CD4-positive, alpha-beta T cell treated with Interleukin-6 at 100 ng/mL for 8 hours (primary cell): ENCODE data around the gene LPP.
"Not testable (repeated sequence)": the region's sequence is repeated elsewhere in the genome, so short reads cannot be mapped to it uniquely, and the experiment has no call there.

ENCODE experiments used
- DNase-seq: peaks from one replicate; pipeline ENCODE4 v3.0.0-alpha.2; 2020; ENCODE audit warnings: mixed read lengths, low spot score

Gene LPP

DNA sequence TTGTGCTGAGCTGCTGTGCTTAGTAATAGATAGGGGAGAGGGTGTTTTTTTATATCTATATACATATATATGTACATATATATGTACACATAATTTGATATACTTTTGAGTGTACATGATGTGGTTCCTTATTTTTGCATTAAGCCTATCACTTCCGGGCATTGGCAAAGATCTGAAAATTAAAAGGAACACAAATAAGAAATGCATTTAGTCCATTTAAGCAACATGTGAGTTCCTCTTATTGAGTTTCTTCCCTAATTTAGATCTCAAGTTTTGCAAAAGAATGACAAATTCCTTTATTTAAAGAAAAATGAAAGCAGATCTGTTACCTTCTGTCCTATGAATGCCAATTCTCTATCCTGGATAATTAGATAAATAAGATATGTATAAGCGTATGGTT lies 435.1 kb downstream of the LPP start:
- no peak for DNase-seq

DNA sequence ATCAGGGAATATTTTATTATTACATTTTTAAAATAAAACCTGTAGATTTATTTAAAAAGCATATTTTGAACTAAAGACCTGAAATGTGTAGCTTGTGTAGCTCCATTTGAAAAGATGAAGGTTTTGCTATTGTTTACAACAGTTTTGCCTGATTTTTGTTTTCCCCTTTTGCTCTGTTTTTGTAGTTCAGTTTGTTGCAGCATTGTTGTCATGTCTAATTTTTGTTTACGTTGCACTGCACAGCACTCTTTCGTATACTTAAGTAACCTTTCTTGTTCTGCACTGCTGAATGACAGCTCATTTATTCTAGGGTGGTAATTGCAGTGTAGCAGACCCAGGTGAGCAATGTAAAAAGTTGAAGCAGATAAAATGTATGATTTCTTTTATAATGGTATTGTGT lies 435.8 kb downstream of the LPP start:
- DNase-seq: no peak

DNA sequence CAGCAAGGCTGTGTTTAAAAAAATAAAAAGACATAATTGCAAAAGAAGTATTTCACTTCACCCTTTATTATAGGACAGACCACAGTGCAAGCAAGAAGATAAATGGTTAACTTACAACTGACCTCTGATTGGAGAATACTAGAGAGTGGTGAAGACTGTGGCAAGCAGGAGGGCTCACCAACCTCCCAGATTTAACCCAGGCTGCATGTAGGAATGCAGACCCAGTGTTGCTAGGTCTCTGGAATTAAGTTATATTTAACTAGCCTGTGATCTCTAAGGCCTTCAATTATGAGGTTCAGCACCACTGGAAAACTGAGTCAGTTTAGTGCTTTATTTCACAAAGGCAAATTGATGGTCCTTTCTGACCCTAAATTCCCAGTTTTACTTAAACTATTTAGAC lies 436.6 kb downstream of the LPP start:
- no peak for DNase-seq

DNA sequence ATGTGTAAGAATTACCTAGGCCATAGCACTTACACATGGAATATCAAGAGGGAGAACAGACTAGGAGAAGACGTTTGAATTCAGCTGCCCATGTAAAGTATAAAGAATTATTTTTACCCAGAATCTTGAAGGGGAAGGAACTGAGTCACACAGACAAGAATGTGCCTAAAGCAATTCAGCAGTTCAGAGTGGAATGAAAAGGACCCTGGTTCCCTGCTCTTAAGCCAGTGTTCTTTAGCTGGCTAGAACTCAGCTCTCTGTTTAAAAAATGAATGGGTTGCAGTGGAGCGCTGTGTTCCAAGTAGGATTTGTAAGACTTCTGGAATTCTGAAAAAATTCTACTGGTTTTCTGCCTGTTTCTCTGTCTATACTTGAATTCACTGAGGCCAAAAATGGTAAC lies 440.2 kb downstream of the LPP start:
- no peak for DNase-seq

DNA sequence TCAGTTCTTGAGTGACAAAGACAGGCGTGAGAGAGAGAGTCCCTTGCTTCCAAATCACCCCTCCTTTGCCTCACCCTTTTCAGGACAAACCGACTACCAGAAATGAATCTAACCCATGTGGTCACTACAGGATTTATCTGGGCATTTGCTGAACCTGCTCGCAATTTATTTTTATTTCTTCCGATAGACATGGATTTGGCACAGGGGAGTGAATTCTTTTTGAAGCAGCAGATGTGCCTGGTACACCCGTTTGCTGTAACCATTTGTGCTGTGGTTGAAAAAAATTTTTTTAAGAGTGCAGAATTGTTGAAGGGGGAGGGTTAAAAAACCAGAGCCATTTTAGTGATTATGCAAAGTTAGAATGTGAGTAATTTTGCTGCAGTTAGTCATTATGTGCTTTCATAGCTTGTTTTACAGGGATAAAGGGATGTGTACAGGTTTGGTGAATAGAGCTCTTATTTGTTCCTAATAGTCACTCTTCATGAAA lies 442.0 kb downstream of the LPP start:
- DNase-seq: no peak

DNA sequence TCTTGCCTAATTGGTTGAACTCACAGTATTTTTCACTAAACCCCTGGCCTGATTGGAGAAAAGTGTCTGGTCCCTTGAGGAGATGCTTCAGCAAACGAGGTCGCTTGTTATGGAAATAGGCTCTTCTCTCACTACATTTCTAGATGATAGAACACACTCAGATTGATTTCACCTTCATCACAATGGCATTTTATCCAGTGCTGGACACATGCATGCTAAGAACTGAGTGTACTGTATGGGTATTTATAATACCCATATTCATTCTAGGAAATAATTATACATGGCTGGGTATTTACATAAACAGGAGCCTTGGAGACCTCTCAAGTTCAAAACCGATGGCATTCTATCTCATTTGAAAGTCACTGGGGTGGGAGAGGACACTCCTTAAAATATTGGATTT lies 444.9 kb downstream of the LPP start:
- DNase-seq: no peak

DNA sequence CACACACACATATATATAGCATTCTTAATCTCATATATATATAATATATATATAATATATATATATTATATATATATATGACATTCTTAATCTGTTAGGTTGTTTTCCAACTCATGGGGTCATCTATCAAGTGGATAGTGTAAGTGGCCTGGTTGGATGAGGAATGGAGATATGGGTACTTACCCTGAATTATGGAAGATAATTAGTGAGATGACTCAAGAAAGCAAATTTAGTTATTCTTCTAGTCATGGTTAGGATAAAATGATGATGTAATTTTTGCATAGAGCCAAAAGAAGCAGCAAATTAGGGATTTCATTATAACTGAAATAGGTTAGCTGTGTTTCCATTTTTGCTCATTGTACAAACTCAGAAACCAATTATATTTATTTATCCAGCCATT lies 448.2 kb downstream of the LPP start:
- no peak for DNase-seq

DNA sequence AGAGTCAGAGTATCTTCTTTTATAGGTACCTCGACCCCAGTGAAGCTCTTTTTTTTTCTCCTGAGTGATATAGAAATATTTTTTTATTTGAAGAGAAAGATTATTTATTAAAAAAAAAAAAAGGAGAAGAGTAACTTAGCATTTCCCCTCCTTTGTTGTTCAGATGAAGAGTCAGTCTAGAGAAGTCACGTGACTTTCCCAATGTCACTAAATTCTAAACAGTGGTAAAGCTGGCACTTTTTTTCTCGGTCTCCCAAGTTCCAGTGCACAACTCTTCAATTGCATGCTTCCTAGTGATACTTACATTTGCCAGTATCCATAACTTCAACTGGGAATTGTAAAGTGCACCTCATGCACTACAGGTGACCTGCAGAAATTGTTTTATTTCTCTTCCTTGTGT lies 448.7 kb downstream of the LPP start:
- DNase-seq: no peak

DNA sequence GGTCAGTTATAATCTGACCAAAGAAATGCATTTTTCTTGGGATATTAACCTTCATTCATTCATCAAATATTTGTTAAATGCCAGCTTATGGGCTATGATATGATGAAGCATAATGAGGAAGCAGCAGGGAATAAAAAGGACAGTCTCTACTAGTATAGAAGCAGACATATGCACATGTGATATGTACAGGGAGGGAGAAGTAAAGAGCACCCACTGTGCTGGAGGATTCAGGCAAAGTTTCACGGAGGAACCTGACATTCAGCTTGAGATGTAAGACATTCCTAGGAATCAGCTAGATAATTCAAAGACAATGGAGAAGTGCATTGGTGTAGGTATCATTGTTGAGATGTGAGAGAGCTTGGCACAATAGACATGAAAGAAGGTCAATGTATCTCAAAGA lies 450.7 kb downstream of the LPP start:
- no peak for DNase-seq

DNA sequence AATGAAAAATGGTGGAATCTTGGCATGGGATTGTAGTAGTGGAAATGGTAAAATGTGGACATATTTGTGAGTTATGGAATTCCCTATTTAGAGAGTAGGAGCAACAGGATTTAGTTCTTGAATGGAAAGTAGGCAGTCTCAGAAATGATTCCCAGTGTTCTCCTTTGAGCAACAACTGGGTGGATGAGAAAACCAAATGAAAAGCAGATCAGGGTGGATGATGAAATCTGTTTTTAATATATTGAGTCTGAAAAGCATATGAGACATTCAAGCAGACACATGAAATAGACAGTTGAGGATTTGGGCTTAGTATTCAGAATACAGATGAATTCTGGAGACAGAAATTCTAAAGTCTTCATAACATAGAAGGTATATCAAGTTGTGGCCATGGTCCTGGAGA lies 451.3 kb downstream of the LPP start:
- DNase-seq: no peak

DNA sequence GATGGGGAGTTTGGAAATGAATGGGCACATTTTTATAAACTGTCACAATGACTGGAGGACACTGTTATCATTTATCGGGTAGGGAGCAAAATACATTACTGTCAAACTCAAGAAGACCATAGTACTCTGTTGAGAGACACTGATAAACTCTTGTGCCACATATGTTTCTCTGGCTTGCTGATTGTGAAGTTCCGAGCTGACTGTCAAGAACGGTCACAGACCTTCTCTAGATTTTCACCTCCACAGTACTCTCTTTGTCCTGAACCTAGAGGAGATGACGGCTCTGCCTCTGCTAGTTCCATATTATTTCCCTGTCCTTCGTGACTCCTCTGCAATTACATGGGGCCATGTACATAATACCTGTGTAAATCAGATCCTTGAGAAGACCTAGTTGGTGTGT lies 451.9 kb downstream of the LPP start:
- no peak for DNase-seq

DNA sequence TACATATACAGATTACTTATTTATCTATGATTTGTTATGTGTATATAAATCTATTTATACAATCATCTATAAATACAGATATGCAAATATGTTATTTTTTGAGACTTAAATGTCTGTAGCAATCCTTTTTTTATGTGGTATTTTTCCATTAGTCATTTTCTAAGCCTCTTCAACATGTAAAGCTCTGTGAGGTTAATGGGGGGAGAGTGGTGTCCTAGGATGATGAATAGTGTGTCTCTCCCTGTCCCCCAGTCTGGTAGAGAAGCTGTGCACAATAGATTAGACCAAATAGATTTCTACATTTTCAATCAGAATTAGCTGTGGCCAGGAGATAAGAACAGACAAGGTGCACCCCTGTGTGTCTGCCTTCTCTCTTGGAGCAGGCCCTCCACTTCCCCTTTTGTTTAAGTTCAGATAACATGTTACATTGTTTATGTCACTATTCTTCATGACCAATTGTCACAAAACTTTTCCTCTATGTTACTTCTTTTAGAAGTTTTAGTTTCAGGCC lies 453.9 kb downstream of the LPP start:
- no peak for DNase-seq

DNA sequence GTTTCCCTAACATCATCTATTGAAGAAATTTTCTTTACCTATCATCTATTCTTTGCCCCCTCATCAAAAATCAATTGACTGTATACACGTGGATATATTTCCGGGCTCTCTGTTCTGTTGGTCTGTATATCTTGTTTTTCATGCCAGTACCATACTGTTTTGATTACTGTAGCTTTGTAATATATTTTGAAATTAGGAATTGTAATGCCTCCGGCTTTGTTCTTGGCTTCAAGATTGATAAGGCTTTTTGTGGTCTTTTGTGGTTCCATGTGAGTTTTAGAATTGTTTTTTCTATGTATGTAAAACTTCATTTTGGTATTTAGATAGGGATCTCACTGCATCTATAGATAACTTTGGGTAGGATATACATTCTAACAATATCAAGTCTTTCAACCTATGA lies 454.4 kb downstream of the LPP start:
- DNase-seq: no peak

DNA sequence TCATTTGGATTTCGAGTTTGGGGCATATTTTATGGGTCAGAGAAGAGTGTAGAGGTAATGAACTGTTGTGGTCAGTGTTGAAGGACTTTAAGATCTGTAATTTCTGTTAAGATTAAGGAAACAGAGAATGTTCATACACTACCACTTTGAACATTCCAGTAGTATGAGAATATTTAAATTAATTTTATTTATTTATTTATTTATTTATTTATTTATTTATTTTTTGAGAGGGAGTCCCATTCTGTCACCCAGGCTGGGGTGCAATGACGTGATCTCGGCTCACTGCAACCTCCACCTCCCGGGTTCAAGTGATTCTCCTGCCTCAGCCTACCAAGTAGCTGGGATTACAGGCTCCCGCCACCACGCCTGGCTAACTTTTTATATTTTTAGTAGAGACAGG lies 459.8 kb downstream of the LPP start:
- DNase-seq: not testable (repeated sequence)

DNA sequence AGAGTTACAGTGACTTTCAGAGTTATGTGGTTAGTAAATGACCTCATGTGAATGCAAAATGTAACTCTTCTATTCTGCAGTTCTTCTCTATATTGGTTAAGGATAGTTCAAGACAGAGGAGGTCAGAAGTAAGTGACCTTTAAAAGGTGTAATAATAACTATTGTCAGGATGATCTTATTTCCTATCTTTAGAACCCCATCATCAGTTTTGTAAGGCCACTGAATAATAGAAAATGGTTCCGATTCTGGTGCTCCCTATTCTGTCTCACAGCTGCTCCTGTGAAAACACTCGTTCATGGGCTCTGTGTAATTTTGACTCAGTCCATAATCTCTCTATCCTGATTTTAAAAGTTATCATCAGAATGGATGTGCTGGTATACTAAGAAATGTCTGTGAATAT lies 463.3 kb downstream of the LPP start:
- DNase-seq: no peak

DNA sequence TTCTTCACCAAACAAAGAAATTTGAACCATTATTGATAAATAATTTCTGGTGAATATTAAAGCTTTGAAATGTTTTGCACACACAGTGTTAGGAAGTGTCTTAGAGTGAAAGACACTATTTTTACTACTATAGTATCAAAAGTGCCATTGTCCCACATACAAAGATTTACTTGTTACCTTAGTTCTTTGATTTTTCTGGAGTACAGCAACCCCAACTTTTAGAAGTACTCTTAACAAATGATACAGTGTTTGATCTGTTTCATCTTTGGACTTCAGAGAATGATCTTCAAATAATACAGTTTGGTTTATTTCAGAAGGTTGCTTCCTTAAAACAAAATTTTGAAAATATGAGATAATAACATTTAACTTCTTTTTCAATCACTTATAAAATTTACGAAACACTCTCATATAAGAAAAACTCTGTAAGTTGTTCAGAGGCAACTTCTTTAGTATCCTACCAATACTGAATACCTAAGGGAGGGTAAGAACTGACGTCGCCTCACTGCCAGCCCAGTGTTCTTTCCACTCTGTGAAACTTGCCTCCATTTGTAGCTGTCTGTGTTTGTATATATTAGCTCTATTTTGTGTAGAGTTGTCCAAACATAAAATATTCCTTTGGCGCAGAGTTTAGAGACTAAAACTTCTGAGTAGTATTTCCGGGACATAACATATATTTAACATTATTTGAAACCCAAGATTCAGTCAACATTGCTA lies 464.2 kb downstream of the LPP start:
- no peak for DNase-seq

DNA sequence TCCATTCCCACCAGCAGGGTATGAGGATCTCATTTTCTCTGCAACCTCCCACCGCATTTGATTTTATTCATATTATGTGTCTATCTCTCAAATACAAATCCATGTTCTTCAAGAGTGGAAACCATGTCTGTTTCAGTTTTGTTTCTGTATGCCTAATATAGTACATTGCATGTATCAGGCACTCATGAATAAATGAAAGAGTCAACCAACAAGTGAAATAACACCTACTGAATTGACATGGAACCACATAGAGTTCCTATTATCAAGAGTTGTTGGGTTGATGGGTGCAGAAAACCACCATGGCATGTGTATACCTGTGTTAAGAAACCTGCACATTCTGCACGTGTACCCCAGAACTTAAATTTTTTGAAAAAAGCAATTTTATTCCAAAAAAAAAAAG lies 466.8 kb downstream of the LPP start:
- no peak for DNase-seq

DNA sequence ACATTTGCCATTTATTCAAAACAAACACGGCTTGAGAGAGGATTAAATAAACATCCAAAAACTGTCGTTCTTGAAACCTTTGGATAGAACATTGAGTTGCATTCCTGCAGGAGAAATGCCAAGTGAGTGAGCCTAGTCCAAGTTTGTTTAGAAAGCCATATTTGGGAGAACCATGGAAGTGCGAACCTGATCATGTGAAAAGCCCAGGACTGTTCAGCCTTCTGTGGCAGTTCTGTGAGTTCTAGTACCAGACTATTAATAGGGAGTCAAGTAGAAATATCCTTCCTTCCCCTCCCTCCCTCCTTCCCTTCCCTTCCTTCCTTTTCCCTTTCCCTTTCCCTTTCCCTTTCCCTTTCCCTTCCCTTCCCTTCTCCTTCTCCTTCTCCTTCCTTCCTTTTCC lies 470.4 kb downstream of the LPP start:
- no peak for DNase-seq

DNA sequence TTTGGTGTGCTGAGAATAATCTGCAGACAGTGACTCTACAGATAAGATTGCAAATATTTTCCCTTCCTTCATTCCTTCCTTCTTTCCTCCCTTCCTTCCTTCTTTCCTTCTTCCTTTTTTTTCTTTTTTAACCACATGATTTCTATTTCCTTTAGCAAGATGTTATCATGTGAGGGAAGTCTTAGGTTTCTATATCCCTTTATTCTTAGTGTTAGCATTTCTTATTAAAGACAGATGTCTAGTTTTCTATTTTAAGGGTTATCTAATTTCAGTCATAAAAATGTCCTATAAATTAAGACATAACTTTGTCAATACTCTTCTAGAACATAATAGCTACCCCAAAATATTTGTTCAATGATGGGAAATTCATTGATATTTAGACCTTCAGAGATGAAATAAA lies 470.9 kb downstream of the LPP start:
- no peak for DNase-seq

DNA sequence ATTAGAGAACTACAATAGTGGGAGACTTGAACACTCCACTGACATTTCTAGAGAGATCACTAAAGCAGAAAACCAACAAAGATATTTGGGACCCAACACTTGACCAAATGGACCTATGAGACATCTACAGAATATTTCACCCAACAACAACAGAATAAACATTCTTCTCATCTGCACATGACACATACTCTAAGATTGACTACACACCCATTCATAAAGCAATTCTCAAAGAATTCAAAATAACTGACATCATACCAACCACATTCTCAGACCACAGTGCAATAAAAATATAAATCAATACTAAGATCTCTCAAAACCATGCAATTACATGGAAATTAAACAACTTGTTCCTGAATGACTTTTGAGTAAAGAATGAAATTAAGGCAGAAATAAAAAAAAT lies 473.7 kb downstream of the LPP start:
- DNase-seq: no peak

DNA sequence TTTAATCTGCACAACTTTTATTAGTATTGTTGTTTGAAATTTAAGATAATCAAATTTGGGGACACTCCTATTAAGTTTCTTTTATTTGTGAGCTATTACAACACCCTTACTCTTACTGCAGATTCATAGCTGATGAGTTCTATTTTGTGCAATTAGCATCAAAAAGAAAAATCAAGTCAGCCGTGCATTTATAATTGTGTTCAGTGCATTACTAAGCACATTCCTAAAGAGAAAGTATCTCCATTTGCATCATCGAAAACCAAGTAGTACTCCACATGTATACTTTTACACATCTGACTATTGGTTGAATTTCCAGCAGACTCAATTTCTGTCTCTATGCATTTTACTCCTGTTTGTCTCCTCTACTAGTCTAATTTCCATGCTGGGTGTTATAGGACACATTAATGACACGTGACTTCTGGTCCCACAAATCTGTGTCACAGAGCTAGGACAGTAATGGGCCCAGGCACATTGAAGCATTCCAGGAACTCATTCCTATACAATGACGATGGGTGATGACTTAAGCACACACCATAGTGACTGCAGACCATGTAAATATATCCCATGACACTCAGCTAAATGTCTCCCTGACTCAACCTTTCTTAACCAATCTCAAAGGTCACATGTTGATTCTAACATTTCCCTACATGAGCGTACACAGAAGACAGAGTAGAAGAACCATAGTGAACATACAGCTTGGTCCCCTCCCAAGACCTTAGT lies 477.5 kb downstream of the LPP start:
- DNase-seq: no peak

DNA sequence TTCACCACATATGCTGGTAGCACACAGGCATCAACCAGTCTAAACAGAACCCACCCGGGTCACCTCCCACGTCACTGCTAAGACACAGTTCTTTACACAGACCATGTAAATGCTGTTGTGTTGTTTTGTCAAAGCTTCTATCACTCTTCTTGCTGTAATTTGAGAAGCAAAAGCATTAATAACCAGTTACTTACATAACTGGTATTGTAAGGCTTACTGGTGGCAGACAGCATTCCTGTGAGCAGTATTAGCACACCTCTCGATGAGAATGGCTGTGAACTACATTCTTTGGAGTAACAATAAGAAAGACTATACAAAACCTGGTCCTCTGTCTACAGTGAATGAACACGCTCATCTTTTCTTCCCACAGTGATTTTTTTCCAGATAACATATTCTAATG lies 479.2 kb downstream of the LPP start:
- DNase-seq: no peak

DNA sequence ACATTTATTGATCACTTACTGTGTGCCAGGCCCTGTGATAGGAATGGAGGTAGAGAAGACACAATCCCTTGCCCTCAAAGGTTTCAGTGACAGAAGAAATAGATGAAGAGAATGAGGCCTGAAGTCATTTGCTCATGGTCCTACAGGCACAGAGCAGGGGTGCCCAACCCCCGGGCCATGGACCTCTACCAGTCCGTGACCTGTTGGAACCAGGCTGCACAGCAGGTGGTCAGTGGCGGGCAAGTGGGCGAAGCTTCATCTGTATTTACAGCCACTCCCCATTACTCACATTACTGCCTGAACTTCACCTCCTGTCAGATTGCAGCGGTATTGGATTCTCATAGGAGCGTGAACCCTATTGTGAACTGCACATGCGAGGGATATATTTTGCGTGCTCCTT lies 480.3 kb downstream of the LPP start:
- no peak for DNase-seq
